Retina (tissue), 1 donor: ENCODE results near the gene SASH1.

Source experiments
- DNase-seq: peaks from one replicate; pipeline ENCODE4 v3.0.0-alpha.2; 2016

The SASH1 gene

DNA sequence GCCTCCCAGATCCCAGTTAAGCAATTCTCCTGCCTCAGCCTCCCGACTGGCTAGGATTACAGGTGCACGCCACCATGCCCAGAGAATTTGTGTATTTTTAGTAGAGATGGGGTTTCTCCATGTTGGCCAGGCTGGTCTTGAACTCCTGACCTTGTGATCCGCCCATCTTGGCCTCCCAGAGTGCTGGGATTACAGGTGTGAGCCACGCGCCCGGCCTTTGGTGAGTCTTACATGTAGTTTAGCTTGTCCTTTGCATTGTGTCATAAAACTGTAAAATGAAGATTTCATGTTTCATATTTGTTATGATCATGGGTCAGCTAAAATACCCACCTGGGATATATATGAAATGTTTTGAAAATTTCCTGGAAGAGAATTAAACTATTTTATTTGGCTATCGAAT is 183.5 kb downstream of the SASH1 start:
- DNase-seq = no peak

DNA sequence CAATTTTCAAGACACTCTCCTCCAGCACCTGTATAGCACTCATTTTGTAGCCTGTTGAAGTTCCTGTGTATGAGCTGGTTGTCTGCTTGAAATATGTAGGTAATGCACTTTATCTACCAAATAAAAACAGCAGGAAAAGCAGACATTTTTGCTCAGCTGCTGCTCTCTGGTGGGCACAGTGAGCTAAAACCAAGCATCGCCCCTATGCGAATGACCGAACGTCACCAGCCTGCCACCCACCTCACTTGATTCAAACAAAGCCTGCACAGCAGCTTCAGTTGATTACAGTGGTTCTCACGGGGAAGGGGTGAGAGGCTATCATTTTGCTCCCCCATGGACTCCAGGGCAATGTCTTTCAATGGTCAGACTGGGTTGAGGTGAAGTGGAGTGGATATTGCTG is 185.7 kb downstream of the SASH1 start:
- no peak for DNase-seq

DNA sequence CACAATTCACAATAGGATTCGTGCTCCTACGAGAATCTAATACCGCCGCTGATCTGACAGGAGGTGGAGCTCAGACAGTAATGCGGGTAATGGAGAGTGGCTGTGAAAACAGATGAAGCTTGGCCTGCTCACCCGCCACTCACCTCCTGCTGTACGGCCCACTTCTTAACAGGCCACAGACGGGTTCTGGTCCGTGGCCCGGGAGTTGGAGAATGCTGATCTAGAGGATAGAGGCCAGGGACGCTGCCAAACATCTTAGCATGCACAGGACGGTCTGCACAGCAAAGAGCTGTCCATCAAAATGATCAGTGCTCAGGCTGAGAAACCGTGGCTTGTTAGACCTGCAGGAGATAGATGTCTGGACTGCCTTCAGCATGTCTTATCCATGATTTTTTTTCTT is 186.4 kb downstream of the SASH1 start:
- DNase-seq = no peak

DNA sequence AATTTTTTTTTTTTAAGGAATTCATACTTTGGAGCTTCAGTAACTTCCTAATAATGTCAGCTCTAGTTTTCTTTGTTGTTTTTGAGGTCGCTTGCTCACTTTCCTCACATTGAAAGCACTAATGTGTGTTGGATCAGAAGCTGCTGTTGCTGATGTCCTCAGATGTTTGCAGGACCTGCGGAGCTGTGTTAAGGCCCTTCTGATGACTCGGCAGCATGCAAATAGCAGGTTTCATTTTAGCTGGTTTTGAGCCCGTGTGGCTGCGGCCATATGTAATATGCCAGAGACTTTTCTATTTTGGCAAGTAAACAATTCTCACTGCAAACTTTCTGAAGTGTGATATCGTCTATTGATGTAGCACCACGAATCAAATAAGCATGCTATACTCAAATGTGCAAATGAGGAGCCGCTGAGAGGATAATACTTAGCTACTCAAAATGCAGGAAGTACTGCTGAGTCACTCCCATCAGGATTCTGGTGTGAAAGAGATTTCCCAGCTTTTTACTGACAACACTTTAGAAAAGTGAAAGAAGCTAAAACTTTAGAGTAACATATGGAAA is 187.8 kb downstream of the SASH1 start:
- DNase-seq = no peak

DNA sequence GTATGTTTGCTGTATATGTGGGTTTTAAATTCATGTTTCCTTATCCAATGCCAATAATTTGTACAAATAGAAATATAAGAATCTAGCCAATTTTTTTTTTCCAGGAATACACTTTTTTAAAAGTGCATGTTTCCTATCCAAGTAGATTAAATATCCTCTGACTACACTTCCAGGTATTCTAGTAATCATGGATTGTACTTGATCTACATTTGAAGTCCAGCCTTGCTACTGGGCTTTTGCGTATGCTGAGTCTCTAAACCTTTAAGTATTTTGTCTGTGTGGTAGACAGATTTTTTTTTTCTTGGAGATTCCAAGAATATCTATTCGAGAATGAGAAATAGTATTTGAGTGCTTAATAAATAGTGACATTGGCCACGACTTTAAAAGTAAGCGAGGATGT is 188.3 kb downstream of the SASH1 start:
- DNase-seq = no peak

DNA sequence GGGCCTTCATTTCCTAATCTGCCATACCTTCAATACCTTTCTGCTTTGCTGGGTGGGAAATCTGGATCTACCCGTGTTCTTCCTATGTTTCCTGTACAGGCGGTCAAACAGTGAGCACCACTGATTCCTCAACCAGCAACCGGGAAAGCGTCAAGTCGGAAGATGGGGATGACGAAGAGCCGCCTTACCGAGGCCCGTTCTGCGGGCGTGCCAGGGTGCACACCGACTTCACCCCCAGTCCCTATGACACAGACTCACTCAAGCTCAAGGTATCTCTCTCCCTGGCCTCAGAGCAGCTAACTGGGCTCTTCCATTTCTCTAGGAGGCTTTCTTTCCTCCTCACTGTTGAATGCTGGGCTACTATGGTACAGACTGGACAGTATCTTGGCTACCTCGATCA is 190.1 kb downstream of the SASH1 start:
- DNase-seq = no peak

DNA sequence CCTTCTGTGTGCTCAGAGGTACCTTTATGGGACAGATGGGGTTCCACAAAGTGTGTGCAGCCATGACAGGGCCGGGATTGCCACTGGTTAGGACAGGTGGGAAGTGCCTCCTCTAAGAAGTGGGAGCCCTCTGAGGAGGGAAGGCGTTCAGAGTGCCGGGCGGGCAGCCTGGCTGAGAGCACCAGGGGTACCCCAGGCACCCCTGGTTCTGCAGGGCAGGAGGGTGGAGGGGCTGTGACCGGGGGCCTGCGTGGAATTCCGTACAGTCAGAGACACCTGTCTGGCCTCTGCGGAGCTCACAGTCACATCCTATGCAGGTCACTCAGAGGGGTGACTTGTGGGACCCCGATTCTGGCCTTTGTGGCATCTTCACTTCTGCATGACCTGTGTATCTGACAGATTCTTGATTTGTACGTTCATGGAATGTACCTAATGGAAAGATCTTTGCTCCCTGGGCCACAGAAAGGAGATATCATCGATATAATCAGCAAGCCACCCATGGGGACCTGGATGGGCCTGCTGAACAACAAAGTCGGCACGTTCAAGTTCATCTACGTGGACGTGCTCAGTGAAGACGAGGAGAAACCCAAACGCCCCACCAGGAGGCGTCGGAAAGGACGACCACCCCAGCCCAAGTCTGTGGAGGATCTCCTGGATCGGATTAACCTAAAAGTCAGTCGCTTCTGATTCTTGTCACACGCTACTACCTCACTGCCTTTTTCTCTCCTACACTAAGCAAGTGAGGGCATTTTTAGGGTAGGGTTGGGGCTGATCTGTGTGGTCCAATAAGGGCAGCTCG is 190.9 kb downstream of the SASH1 start:
- no peak for DNase-seq

DNA sequence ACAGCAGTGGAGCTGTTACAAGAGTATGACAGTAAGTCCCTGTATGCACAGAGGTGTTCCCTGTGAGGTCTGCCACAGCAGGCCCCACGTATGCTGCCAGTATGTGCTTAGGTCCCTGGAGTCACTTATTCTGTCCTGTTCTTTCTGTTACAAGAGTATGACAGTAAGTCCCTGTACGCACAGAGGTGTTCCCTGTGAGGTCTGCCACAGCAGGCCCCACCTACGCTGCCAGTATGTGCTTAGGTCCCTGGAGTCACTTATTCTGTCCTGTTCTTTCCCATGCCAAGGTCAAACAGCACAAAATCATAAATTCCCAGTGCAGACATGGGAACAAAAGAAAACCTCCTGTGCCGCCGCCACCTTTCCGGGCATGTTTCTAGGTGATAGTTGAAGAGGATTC is 192.2 kb downstream of the SASH1 start:
- DNase-seq = no peak

DNA sequence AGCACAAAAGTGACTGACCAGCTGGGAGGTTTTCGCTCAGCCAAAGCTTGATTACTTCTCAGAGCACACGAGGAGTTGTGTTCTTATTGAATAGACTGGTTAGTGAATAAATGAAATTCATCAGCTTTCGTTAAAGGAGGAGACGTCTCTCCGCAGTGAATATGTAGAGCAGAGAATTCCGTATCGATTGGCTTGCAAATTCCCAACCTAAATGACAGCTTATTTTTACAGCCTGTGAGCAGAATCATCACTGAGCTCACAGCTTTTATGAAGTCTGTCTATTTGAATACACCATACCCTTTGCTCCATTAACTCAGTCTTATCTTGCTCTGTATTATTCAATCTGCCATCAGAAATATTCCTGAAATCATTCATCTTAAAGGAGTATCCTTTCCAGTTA is 192.7 kb downstream of the SASH1 start:
- DNase-seq = no peak

DNA sequence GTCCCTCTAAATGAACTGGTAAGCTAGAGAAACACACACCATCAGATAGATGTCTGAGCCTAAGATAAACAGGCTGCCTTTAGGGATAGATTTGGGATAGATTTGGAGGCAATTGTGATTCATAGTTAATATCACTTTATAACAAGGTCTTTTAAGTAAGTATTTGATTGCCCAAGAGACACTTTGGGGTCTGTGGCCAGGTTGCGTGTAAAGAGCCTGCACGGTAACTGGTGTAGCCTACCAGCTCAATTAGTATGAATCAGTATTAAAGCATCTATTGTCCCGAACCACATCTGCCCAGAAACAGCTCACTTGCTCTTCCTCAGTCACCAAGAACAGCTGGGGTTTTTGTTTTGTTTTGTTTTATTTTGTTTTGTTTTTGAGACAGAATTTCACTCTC is 193.3 kb downstream of the SASH1 start:
- no peak for DNase-seq

DNA sequence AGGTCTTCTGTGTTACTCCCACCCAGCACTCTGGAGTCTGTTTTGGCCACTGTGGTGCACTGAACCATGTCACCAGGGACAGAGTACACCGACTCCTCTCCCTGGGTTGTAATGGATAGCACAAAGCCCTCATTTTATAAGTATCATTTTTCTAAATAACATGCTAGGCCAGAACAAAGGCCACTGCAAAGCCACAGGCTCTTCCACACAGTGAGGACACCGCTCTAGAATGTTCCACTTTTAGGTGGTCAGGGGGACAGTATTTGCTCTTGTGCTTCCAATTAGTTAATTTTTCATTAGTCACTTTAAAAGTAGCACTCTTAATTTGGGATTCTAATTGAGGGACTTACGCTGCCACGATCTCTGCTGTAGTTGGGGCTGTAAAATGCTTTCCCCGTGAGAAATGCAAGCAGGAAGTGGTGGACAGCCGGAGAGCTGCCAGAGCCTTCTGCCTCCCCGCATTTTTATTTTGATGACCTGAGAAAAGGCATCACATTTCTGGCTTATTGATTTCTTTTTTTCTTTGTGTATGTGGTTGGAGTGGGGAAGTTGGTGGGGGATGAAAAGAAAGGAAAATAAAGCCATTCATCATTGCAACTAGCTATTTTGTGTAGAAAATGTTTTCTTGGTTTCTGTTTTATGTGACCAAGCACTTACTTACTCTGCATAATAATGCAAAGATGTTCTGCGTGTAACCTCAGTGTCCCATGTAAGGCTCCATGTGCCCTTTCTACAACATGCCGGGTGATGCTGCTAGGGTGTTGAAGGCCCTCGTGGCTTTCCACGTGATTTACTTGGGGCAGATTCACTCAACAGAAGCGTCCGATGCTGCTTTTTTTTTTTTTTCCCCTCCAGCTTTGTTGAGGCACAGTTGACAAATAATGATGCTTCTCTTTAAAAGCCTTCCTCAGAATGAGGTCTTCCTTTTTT is 195.9 kb downstream of the SASH1 start:
- DNase-seq = no peak

DNA sequence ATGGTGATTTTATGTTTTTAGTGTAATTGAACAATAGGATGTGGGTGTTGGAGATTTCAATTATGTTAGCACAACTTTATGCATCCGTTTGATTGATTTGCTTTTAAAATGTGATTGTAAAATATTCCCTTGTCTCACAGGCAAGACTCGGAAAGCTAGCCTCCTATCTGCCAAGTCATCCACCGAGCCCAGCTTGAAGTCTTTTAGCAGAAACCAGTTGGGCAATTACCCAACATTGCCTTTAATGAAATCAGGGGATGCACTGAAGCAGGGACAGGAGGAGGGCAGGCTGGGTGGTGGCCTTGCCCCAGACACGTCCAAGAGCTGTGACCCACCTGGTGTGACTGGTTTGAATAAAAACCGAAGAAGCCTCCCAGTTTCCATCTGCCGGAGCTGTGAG is 200.9 kb downstream of the SASH1 start:
- DNase-seq = no peak

DNA sequence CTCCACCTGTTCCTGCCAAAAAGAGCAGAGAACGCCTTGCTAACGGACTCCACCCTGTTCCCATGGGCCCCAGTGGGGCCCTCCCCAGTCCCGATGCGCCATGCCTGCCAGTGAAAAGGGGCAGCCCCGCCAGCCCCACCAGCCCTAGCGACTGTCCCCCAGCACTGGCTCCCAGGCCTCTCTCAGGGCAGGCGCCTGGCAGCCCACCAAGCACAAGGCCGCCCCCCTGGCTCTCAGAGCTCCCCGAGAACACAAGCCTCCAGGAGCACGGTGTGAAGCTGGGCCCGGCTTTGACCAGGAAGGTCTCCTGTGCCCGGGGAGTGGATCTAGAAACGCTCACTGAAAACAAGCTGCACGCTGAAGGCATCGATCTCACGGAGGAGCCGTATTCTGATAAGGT is 201.8 kb downstream of the SASH1 start:
- no peak for DNase-seq

DNA sequence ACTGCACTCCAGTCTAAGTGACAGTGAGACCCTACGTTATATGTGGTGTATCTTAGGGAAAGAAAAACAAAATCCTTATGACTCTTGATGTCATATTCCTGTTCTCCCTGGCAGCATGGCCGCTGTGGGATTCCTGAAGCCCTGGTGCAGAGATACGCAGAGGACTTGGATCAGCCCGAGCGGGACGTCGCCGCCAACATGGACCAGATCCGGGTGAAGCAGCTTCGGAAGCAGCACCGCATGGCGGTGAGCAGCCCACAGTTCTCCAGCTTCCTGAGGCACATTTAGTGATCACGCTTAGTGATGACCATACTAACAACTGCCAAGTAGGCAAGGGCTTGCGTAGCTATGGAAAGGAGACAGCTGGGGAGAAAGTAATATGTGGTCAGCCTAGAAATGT is 203.3 kb downstream of the SASH1 start:
- DNase-seq = no peak

DNA sequence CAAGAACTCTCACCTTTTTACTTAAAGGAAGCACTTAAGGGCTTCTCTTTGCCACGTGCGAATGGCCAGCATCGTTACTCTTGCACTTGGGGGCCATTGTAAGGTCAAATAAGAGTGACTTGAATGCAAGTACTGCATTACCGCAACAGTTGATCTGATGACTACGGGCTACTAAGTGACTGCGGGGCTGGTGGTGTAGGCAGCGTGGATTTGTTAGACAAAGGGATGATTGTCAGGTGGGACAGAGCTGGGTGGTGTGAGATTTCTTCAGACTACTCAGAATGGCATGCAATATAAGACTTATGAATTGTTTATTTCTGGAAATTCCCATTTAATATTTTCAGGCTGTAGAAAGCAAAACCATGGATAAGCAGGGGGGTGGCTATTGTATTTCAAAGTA is 204.5 kb downstream of the SASH1 start:
- no peak for DNase-seq

DNA sequence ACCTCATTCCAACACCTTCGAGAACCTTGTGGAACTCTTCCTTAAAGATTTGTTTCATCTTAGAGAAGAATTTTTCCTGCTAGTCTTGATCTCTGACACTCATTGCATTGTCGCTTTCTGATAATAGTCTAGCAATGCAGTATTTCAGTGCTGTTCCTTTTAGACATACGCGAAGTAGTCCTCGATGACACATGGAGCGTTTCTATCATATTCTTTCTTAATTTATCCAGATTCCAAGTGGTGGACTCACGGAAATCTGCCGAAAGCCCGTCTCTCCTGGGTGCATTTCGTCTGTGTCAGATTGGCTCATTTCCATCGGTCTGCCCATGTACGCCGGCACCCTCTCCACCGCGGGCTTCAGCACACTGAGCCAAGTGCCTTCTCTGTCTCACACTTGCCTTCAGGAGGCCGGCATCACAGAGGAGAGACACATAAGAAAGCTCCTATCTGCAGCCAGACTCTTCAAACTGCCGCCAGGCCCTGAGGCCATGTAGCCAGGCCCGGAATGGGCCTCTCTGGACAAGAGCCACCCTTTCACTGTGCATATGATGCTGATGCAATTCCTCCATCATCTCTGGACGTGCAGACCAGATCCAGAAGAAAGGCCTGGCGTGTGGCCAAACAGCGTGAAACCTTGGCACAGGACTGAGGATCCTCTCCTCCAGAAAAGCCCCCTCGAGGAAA is 205.6 kb downstream of the SASH1 start:
- no peak for DNase-seq

DNA sequence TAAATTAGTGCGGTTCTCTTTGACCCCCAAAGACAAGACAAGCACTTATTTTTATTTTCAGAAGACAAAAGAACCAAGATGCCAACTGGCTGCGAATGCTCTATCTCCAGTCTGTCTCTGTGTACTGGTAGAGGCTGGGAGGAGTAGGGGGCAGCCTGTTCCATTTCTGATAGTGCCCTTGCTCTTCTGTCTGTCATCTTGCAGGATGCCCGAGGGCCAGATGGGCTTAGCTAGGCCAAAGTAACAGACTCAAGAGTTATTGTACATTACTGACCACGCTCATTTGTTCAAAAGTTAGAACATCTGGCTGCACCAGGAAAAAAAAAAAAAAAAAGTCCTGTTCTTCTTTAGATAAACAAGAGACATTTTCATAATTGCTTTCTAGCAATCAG is 206.1 kb downstream of the SASH1 start:
- no peak for DNase-seq

DNA sequence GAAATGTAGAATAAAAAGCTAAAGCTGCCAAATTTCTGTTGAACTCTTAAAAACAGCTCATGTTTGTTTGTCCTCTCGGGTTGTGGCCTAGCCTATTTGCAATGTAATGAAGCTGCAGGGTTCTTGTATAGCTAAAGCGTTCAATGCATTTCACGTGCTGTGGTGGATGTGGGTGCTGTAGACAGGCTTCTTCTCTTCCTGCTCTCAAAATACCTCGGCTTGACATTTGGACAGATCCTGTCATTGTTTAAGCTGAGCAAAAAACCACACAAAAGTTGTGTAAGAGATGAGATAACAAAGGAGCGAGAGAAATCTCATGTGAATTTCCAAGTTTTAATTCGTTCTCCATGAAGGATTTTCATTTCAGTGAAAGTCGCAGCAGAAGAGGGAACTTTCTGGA is 207.9 kb downstream of the SASH1 start:
- no peak for DNase-seq

DNA sequence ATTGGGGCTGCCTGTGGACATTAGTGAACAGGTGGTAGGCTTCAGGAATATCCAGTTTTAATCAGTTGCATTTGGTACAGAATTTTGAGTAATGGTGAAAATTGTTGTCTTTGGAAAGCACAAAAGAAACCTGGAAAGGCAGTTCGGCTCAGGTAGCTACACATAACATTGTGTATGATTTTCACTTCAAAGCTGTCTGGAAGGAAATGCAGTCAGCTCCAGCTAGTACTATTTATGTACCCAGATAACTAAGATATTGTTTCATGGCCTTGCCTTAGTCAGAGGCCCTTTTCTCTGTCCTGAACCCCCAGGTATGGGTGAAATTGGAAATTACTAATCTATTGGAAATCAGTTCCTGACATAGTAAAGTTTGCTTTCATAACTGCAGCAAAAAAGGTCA is 208.6 kb downstream of the SASH1 start:
- DNase-seq = no peak

DNA sequence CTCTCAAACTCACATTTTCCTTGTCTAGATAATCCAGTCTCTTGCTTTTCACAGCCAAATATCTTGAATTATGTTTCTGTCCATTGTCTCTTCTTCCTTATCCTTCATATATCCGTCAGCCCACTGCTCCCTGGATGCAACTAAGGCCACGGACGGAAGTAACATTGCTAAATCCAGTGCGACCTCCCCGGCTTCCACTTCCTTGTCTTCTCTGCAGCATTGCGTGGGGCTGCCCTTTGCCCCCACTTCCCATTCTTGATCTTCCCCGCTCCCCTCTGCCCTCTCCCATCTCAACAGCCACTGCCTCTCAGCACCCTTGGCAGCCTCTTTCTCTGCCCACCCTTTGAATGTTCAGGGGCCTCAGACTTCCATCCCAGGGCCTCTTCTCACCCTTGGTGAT is 213.8 kb downstream of the SASH1 start:
- no peak for DNase-seq

DNA sequence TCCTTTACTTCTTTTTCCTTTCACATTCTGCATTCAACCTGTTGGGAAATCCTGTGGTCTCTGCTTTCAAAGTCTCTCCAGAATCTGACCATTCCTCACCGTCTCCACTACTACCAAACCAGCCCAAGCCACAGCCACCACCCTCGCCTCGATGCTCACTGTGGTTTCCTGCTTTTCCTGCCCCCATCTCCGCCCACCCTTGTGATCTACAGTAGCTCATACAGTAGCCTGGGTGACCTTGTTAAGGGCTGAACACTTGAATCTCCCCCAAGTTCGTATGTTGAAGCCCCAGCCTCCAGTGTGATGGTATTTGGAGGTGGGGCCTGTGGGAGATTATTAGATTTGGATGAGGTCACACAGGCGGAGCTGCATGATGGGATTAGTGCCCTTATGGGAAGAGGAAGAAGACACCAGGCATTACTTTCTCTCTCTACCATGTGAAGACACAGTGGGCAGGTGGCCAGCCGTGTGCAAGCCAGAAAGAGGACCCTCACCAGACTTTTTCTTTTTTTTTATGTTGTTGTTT is 215.2 kb downstream of the SASH1 start:
- no peak for DNase-seq

DNA sequence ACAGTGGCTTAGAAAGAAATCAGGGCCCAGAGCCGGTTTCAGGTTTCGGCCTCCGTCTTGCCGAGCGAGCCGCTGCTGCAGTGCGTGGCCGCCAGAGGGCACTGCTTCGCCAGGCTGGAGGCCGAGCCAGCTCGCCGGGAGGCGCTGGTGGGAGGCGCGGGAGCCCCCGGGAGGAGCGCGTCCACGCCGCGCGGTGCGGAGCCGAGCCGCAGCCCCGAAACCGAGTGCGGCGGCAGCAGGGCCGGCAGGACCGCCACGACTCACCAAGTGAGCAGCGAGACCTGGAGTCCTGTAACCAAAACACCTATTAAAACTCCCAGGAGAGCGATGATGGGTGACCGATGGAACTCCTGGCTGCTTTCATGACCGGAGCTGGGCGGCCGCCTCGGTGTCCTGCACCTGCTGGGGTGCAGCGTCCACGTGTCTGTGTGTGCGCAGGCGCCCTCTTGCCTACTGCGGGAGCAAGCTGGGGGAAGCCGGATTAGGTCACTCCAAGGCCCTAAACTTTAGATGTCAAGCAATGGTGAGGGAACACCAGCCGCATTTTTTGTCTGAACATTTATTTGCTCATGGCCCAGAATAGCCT is 217.3 kb downstream of the SASH1 start:
- peak; percentile 93 for DNase-seq

DNA sequence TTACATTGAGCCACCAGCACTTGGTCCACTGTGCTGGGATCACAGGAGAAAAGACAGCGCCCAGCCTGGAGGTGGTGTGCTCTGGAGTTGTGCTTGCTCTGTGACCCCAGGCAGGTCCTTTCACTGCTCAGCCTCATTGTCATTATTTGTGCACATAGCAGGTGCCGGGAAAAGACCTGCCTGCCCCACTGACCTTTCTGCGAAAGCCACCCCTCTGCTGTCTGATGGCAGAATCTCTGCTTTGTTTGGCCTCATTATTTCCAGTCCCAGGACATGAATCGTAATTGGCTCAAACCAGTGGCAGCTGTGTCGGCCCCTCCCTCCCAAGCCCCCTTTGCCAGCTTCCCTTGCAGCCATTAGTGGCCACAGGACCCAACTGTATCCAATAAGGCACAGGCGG is 219.0 kb downstream of the SASH1 start:
- no peak for DNase-seq
